Activated CD4-positive, alpha-beta T cell treated with anti-CD3 and anti-CD28 coated beads, Interleukin-2, amount 50 U/mL, for 16 hours (primary cell): ENCODE measurements around the gene CNTLN.
"Not testable (repeated sequence)": the region's sequence is repeated elsewhere in the genome, so short reads cannot be mapped to it uniquely, and the experiment has no call there.

Source experiments
- DNase-seq: peaks from one replicate; pipeline ENCODE4 v3.0.0-alpha.2; 2020

The CNTLN gene

GRCh38 chr9:17422994-17423680 is 288.3 kb downstream of the CNTLN start:
- DNase-seq: no peak

GRCh38 chr9:17423681-17424011 is 288.8 kb downstream of the CNTLN start:
- no peak for DNase-seq

- DNase-seq: no peak
Observed at GRCh38 chr9:17425384-17425783, 290.5 kb downstream of the CNTLN start.

GRCh38 chr9:17433526-17433925 is 298.7 kb downstream of the CNTLN start:
- DNase-seq: no peak

GRCh38 chr9:17436854-17437253 is 302.0 kb downstream of the CNTLN start:
- DNase-seq: no peak

- no peak for DNase-seq
Observed at GRCh38 chr9:17437813-17438212, 303.0 kb downstream of the CNTLN start.

GRCh38 chr9:17445126-17445525 is 310.3 kb downstream of the CNTLN start:
- not testable (repeated sequence) for DNase-seq

- DNase-seq: no peak
Observed at GRCh38 chr9:17453751-17454150, 318.9 kb downstream of the CNTLN start.

GRCh38 chr9:17462869-17463464 is 328.1 kb downstream of the CNTLN start:
- DNase-seq: peak; percentile 20

- no peak for DNase-seq
Observed at GRCh38 chr9:17470036-17470813, 335.4 kb downstream of the CNTLN start.

- DNase-seq: no peak
Observed at GRCh38 chr9:17472126-17472525, 337.3 kb downstream of the CNTLN start.

GRCh38 chr9:17476401-17476800 is 341.6 kb downstream of the CNTLN start:
- DNase-seq: no peak

- DNase-seq: no peak
Observed at GRCh38 chr9:17477816-17478215, 343.0 kb downstream of the CNTLN start.

- DNase-seq: no peak
Observed at GRCh38 chr9:17480966-17481365, 346.1 kb downstream of the CNTLN start.

- no peak for DNase-seq
Observed at GRCh38 chr9:17481565-17481964, 346.7 kb downstream of the CNTLN start.

GRCh38 chr9:17484906-17485305 is 350.1 kb downstream of the CNTLN start:
- no peak for DNase-seq

- DNase-seq: no peak
Observed at GRCh38 chr9:17486396-17486795, 351.6 kb downstream of the CNTLN start.

- DNase-seq: no peak
Observed at GRCh38 chr9:17487467-17487866, 352.6 kb downstream of the CNTLN start.

GRCh38 chr9:17488662-17489061 is 353.8 kb downstream of the CNTLN start:
- no peak for DNase-seq

GRCh38 chr9:17490110-17490509 is 355.3 kb downstream of the CNTLN start:
- no peak for DNase-seq

- DNase-seq: no peak
Observed at GRCh38 chr9:17491780-17492179, 356.9 kb downstream of the CNTLN start.

GRCh38 chr9:17503196-17503595 is 368.4 kb downstream of the CNTLN start:
- DNase-seq: no peak

- no peak for DNase-seq
Observed at GRCh38 chr9:17509151-17509550, 374.3 kb downstream of the CNTLN start.

GRCh38 chr9:17509701-17510100 is 374.9 kb downstream of the CNTLN start:
- DNase-seq: no peak
